Vagina (tissue), 2 donors: ENCODE measurements around the gene FAM78A. TPM values are rescaled to one million over a fixed set of nuclear protein-coding genes. Genes with fewer than 3 reads are reported as not detected.

Experiments used
- DNase-seq, 2 donors: peaks; one replicate each; pipeline ENCODE4 v3.0.0-alpha.2; 2017; ENCODE audit errors: extremely low spot score in 2 of 2
- H3K27ac ChIP-seq: fragments of 200-600 bp; sonication (generic); one replicate; pipeline ENCODE4 v1.5.1; 2019
- H3K27me3 ChIP-seq: fragments of 200-600 bp; sonication (generic); one replicate; pipeline ENCODE4 v1.5.1; 2019
- H3K36me3 ChIP-seq, 2 donors: fragments of 200-600 bp; sonication (generic); one replicate each; pipeline ENCODE4 v1.5.1; 2017 to 2019
- H3K4me1 ChIP-seq: fragments of 200-600 bp; sonication (generic); one replicate; pipeline ENCODE4 v1.5.1; 2019
- H3K4me3 ChIP-seq, 2 donors: fragments of 200-600 bp; sonication (generic); 1 replicate in 1 of 2; 2 replicates in 1 of 2; pipeline ENCODE4 v1.5.1; 2016 to 2019
- H3K9me3 ChIP-seq: fragments of 200-600 bp; sonication (generic); one replicate; pipeline ENCODE4 v1.5.1; 2019
- CTCF ChIP-seq, 3 experiments: fragments of 450-650 bp in 2 of 3; fragments of 200-600 bp in 1 of 3; sonication (generic) in 1 of 3; IDR thresholded peaks; one replicate each; pipeline ENCODE4 v1.5.1; 2017 to 2019; ENCODE audit warnings: antibody characterized with exemption in 3 of 3, mild to moderate bottlenecking in 2 of 3, moderate library complexity in 2 of 3
- POLR2A ChIP-seq, 2 donors: fragments of 450-650 bp; IDR thresholded peaks; one replicate each; pipeline ENCODE4 v1.6.1; 2017; ENCODE audit warnings: antibody characterized with exemption in 2 of 2, mild to moderate bottlenecking in 2 of 2, moderate library complexity in 2 of 2
- POLR2AphosphoS5 ChIP-seq, 2 donors: sonication (generic); formaldehyde crosslinking; IDR thresholded peaks; one replicate each; pipeline ENCODE4 v1.9.0; 2017; ENCODE audit warnings: antibody characterized with exemption in 2 of 2, mild to moderate bottlenecking in 2 of 2, low read depth in 1 of 2; ENCODE audit not compliant: insufficient read depth in 1 of 2
- intact Hi-C: fragments of 100-400 bp; cut with DNase I; formaldehyde crosslinking; loops from one replicate; pipeline ENCODE4 v1.15.1; 2023
- total RNA-seq: library from RNA; depleted of rRNA; stranded (reverse); fragments of >200 nt; gene quantifications from one replicate; pipeline ENCODE4 v1.2.3, GENCODE V29; 2016

Gene FAM78A
- total RNA-seq, 1 donor from 2014 or later, result 2.5 TPM

GRCh38 chr9:131277910-131278701, 1.8 kb upstream of the FAM78A start:
- H3K4me3 ChIP-seq, result peak overlapping the region; percentile 64 to 71
- peak; percentile 23 to 60 for TF ChIP-seq POLR2AphosphoS5 (IDR thresholded peaks at IDR 0.05; ENCODE audit: insufficient read depth in 1 of 2, low read depth in 1 of 2)
- TF ChIP-seq CTCF (IDR thresholded peaks at IDR 0.05), result no peak
- no peak for TF ChIP-seq POLR2A (IDR thresholded peaks at IDR 0.05)
- no peaks in the 10 kb centered on the region for H3K27me3 ChIP-seq
- peaks cover 9% of the 10 kb centered on the region for H3K4me1 ChIP-seq
- no peaks in the 10 kb centered on the region for H3K9me3 ChIP-seq
- peak overlapping the region; percentile 58 for H3K27ac ChIP-seq
- intact Hi-C loops, result no loop called here
- no peaks in the 10 kb centered on the region for H3K36me3 ChIP-seq
- no peak for DNase-seq

- no peaks in the 10 kb centered on the region for H3K9me3 ChIP-seq
- no peaks in the 10 kb centered on the region for H3K36me3 ChIP-seq
- peak overlapping the region; percentile 64 to 71 for H3K4me3 ChIP-seq
- H3K4me1 ChIP-seq, result peaks cover 2% of the 10 kb centered on the region
- TF ChIP-seq POLR2A (IDR thresholded peaks at IDR 0.05) (no peak), POLR2AphosphoS5 (IDR thresholded peaks at IDR 0.05; ENCODE audit: insufficient read depth in 1 of 2, low read depth in 1 of 2) (no peak)
- H3K27ac ChIP-seq, result peak overlapping the region; percentile 58
- H3K27me3 ChIP-seq, result no peaks in the 10 kb centered on the region
- no peak for DNase-seq
- intact Hi-C loops, result no loop called here
These were observed 1.1 kb upstream of the FAM78A start for GRCh38 chr9:131277287-131277909.

GRCh38 chr9:131276891-131277286, 579 bp upstream of the FAM78A start:
- Histone ChIP-seq H3K4me3 (peak overlapping the region; percentile 64 to 71), H3K27me3 (no peaks in the 10 kb centered on the region), H3K27ac (peak overlapping the region; percentile 58), H3K4me1 (no peaks in the 10 kb centered on the region), H3K36me3 (no peaks in the 10 kb centered on the region), H3K9me3 (no peaks in the 10 kb centered on the region)
- intact Hi-C loops, result no loop called here
- no peak for DNase-seq
- TF ChIP-seq POLR2A (IDR thresholded peaks at IDR 0.05) (no peak), CTCF (IDR thresholded peaks at IDR 0.05) (no peak), POLR2AphosphoS5 (IDR thresholded peaks at IDR 0.05; ENCODE audit: insufficient read depth in 1 of 2, low read depth in 1 of 2) (no peak)

- H3K27me3 ChIP-seq, result no peaks in the 10 kb centered on the region
- no peak for DNase-seq
- TF ChIP-seq POLR2AphosphoS5 (IDR thresholded peaks at IDR 0.05; ENCODE audit: insufficient read depth in 1 of 2, low read depth in 1 of 2) (peak in 1 of 2 donors; percentile 17), CTCF (IDR thresholded peaks at IDR 0.05) (no peak)
- intact Hi-C loops, result no loop called here
- H3K4me1 ChIP-seq, result no peaks in the 10 kb centered on the region
- H3K9me3 ChIP-seq, result no peaks in the 10 kb centered on the region
- H3K36me3 ChIP-seq, result no peaks in the 10 kb centered on the region
- peak overlapping the region; percentile 58 for H3K27ac ChIP-seq
- peak overlapping the region; percentile 64 to 71 for H3K4me3 ChIP-seq
These were observed 797 bp downstream of the FAM78A start for GRCh38 chr9:131275332-131276093.

GRCh38 chr9:131274674-131275331, 1.5 kb downstream of the FAM78A start:
- TF ChIP-seq CTCF (IDR thresholded peaks at IDR 0.05) (no peak), POLR2A (IDR thresholded peaks at IDR 0.05) (no peak), POLR2AphosphoS5 (IDR thresholded peaks at IDR 0.05; ENCODE audit: insufficient read depth in 1 of 2, low read depth in 1 of 2) (peak in 1 of 2 donors; percentile 24)
- Histone ChIP-seq H3K9me3 (no peaks in the 10 kb centered on the region), H3K27ac (peak overlapping the region; percentile 58), H3K36me3 (no peaks in the 10 kb centered on the region), H3K27me3 (no peaks in the 10 kb centered on the region), H3K4me1 (no peaks in the 10 kb centered on the region), H3K4me3 (peak overlapping the region; percentile 64 to 71)
- intact Hi-C loops, result no loop called here
- DNase-seq, result no peak
